Muscle layer of colon (tissue), 2 donors: ENCODE data around the gene RASGRP4.

Experiments used
- H3K27ac ChIP-seq: one replicate; pipeline ENCODE4 v1.7.0; 2013; ENCODE audit warnings: low read depth, mild to moderate bottlenecking, low read length, moderate library complexity
- H3K27me3 ChIP-seq, 2 donors: one replicate each; pipeline ENCODE4 v1.7.0; 2013; ENCODE audit warnings: low read length in 2 of 2, mild to moderate bottlenecking in 2 of 2; ENCODE audit not compliant: insufficient read depth in 2 of 2, control insufficient read depth in 1 of 2
- H3K36me3 ChIP-seq: one replicate; pipeline ENCODE4 v1.7.0; 2013; ENCODE audit warnings: mild to moderate bottlenecking, low read length; ENCODE audit not compliant: insufficient read depth
- H3K4me1 ChIP-seq: one replicate; pipeline ENCODE4 v1.7.0; 2013; ENCODE audit warnings: mild to moderate bottlenecking, low read length; ENCODE audit not compliant: insufficient read depth
- H3K4me3 ChIP-seq, 2 donors: one replicate each; pipeline ENCODE4 v1.7.0; 2013; ENCODE audit warnings: low read length in 2 of 2, low read depth in 1 of 2, mild to moderate bottlenecking in 1 of 2, moderate library complexity in 1 of 2
- H3K9ac ChIP-seq: one replicate; pipeline ENCODE4 v1.7.0; 2013; ENCODE audit warnings: low read length
- H3K9me3 ChIP-seq: one replicate; pipeline ENCODE4 v1.7.0; 2013; ENCODE audit warnings: mild to moderate bottlenecking, low read length
- donor health status: abdominal sarcoma.
- donor health status: Adenocarcinoma of cecum.

Gene RASGRP4

DNA sequence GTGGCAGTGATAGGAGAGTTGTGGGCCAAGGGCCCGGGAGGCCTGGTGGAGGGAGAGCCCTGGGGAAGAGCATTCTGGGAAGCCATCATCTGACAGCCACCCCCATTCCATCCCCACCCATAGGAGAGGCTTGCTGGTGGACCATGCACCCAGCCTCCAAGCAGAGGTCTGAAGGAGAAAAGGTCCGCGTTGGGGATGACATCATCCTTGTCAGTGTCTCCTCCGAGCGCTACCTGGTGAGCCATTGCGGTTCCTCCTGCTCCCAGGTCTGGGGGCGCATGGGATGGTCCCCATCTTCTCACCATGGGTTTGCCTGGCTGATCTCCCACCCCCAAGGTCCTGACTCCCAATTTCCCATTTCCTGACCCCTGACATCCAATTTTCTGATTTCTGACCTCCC lies 18.0 kb upstream of the RASGRP4 start:
- no peak overlapping the region for H3K4me3 ChIP-seq
- H3K27ac ChIP-seq, result no peak overlapping the region
- H3K36me3 ChIP-seq, result no peaks in the 10 kb centered on the region
- H3K4me1 ChIP-seq, result no peaks in the 10 kb centered on the region
- peaks cover 0 to 17% of the 10 kb centered on the region in 2 donors for H3K27me3 ChIP-seq
- no peaks in the 10 kb centered on the region for H3K9me3 ChIP-seq
- H3K9ac ChIP-seq, result no peak overlapping the region

DNA sequence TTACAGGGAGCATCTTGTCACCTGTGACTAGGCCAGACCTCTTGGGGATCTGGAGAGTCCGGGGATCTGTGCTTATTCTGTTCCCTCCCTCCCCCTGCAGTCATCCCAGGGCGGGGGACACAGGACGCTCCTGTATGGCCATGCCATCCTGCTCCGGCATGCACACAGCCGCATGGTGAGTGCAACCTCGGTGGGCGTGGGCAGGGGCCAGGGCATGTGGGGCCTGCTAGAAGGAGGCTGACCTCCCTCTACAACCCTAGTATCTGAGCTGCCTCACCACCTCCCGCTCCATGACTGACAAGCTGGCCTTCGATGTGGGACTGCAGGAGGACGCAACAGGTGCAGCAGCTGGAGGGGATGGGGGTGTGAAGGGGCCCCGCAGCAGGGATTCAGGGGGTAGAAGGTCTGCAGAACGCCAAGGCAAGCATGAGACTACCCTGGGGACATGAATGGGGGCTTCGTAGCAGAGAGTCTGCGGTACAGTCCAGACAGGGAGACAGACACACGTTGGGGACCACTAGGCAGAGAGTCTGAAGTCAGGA lies 17.5 kb upstream of the RASGRP4 start:
- H3K27me3 ChIP-seq, result peaks cover 0 to 17% of the 10 kb centered on the region in 2 donors
- no peak overlapping the region for H3K9ac ChIP-seq
- H3K36me3 ChIP-seq, result no peaks in the 10 kb centered on the region
- H3K4me3 ChIP-seq, result no peak overlapping the region
- no peak overlapping the region for H3K27ac ChIP-seq
- no peaks in the 10 kb centered on the region for H3K9me3 ChIP-seq
- no peaks in the 10 kb centered on the region for H3K4me1 ChIP-seq

- no peak overlapping the region for H3K27ac ChIP-seq
- no peak overlapping the region for H3K4me3 ChIP-seq
- no peaks in the 10 kb centered on the region for H3K36me3 ChIP-seq
- no peak overlapping the region for H3K9ac ChIP-seq
- H3K27me3 ChIP-seq, result peaks cover 0 to 17% of the 10 kb centered on the region in 2 donors
- H3K9me3 ChIP-seq, result no peaks in the 10 kb centered on the region
- H3K4me1 ChIP-seq, result no peaks in the 10 kb centered on the region
Observed at GRCh38 chr19:38442736-38443135, 16.7 kb upstream of the RASGRP4 start.

GRCh38 chr19:38441657-38442348 lies 15.8 kb upstream of the RASGRP4 start:
- H3K9me3 ChIP-seq, result no peaks in the 10 kb centered on the region
- no peak overlapping the region for H3K4me3 ChIP-seq
- H3K36me3 ChIP-seq, result no peaks in the 10 kb centered on the region
- H3K27me3 ChIP-seq, result peaks cover 0 to 17% of the 10 kb centered on the region in 2 donors
- H3K9ac ChIP-seq, result no peak overlapping the region
- H3K4me1 ChIP-seq, result no peaks in the 10 kb centered on the region
- no peak overlapping the region for H3K27ac ChIP-seq

- no peaks in the 10 kb centered on the region for H3K36me3 ChIP-seq
- no peaks in the 10 kb centered on the region for H3K4me1 ChIP-seq
- no peak overlapping the region for H3K4me3 ChIP-seq
- H3K27ac ChIP-seq, result no peak overlapping the region
- H3K9me3 ChIP-seq, result no peaks in the 10 kb centered on the region
- H3K9ac ChIP-seq, result no peak overlapping the region
- H3K27me3 ChIP-seq, result peaks cover 0 to 17% of the 10 kb centered on the region in 2 donors
Observed at GRCh38 chr19:38440592-38440991, 14.6 kb upstream of the RASGRP4 start.

DNA sequence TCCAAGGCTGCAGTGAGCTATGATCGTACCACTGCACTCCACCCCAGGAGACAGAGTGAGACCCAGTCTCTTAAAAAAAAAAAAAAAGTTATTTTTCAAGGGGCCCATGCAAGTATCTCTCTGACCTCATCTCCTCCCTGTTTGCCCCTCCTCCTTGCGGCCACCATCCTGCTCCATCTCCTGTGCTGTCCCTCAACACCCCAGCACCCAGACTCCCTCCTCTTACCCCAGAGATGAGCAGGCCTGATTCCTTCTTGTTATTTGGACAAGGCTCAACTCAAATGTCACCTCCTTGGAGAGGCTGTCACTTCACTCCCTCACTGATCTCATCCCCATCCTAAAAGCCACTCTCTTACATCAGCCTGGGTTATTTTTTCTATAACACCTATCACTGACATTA lies 11.9 kb upstream of the RASGRP4 start:
- Histone ChIP-seq H3K27me3 (peaks cover 6 to 36% of the 10 kb centered on the region in 2 donors), H3K27ac (no peak overlapping the region), H3K4me1 (no peaks in the 10 kb centered on the region), H3K9ac (no peak overlapping the region), H3K36me3 (no peaks in the 10 kb centered on the region), H3K4me3 (no peak overlapping the region), H3K9me3 (no peaks in the 10 kb centered on the region)

DNA sequence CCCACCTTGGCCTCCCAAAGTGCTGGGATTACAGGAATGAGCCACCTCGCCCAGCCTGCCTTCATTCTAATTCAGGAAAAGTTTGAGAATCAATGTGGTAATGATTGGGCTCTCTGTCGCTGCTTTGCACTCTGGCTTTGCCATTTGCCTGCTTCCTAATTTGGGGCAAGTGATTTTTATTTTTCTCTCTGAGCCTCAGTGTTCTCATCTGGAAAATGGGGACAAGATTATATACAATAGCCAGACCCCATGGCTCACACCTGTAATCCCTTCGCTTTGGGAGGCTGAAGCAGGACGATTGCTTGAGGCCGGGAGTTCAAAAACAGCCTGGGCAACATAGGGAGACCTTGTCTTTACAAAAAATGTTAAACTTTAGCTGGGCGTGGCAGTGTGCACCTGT lies 11.3 kb upstream of the RASGRP4 start:
- H3K4me1 ChIP-seq, result no peaks in the 10 kb centered on the region
- H3K36me3 ChIP-seq, result no peaks in the 10 kb centered on the region
- H3K27me3 ChIP-seq, result peaks cover 6 to 32% of the 10 kb centered on the region in 2 donors
- no peak overlapping the region for H3K4me3 ChIP-seq
- no peaks in the 10 kb centered on the region for H3K9me3 ChIP-seq
- no peak overlapping the region for H3K27ac ChIP-seq
- H3K9ac ChIP-seq, result no peak overlapping the region

- H3K9me3 ChIP-seq, result no peaks in the 10 kb centered on the region
- H3K4me3 ChIP-seq, result no peak overlapping the region
- H3K27me3 ChIP-seq, result peaks cover 6 to 23% of the 10 kb centered on the region in 2 donors
- H3K27ac ChIP-seq, result no peak overlapping the region
- H3K4me1 ChIP-seq, result no peaks in the 10 kb centered on the region
- no peaks in the 10 kb centered on the region for H3K36me3 ChIP-seq
- no peak overlapping the region for H3K9ac ChIP-seq
Observed at GRCh38 chr19:38434549-38435051, 8.6 kb upstream of the RASGRP4 start.

- no peak within 1 kb of the TSS for H3K4me3 ChIP-seq
- no peak within 1 kb of the TSS for H3K27ac ChIP-seq
- H3K9me3 ChIP-seq, result no peaks in the 10 kb centered on the region
- no peaks in the 10 kb centered on the region for H3K4me1 ChIP-seq
- no peaks in the 10 kb centered on the region for H3K36me3 ChIP-seq
- no peak within 1 kb of the TSS for H3K9ac ChIP-seq
- peaks cover 6 to 23% of the 10 kb centered on the region in 2 donors for H3K27me3 ChIP-seq
Observed at GRCh38 chr19:38433268-38433733, 7.3 kb upstream of the RASGRP4 start, which contains the start of gene RYR1. TSS of gene RYR1 (plus strand) at chr19:38433691. CDS start at chr19:38433830, 139 bp downstream.

DNA sequence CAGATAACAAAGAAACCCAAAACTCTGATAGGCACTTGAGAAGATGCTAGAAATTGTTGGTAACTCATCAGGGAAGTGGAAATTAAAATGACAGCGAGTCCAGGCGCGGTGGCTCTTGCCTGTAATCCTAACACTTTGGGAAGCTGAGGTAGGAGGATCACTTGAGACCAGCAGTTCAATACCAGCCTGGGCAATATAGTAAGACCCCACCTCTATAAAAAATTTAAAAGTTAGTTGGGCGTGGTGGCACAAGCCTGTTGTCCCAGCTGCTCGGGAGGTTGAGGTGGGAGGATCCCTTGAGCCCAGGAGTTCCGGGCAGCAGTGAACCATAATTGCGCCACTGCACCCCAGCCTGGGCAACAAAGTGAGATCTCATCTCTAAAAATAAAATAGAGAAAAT lies 4.9 kb upstream of the RASGRP4 start:
- no peaks in the 10 kb centered on the region for H3K36me3 ChIP-seq
- H3K9me3 ChIP-seq, result no peaks in the 10 kb centered on the region
- peaks cover 6 to 23% of the 10 kb centered on the region in 2 donors for H3K27me3 ChIP-seq
- no peak overlapping the region for H3K27ac ChIP-seq
- H3K9ac ChIP-seq, result no peak overlapping the region
- H3K4me1 ChIP-seq, result no peaks in the 10 kb centered on the region
- H3K4me3 ChIP-seq, result no peak overlapping the region

DNA sequence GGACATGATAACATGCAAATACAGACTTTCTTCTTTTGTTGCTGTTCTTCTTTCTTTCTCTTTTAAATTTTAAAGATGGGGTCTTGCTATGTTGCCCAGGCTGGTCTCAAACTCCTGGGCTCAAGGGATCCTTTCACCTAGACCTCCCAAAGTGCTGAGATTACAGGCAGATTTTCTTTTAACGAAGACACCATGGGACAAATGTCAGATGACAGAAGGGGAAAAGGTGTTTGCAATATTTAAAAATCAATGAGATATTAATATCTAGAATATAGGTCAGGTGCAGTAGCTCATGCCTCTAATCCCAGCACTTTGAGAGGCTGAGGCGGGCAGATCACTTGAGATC lies 3.8 kb upstream of the RASGRP4 start:
- Histone ChIP-seq H3K4me3 (no peak overlapping the region), H3K27me3 (peaks cover 3 to 29% of the 10 kb centered on the region in 2 donors), H3K27ac (no peak overlapping the region), H3K4me1 (no peaks in the 10 kb centered on the region), H3K9me3 (no peaks in the 10 kb centered on the region), H3K9ac (no peak overlapping the region), H3K36me3 (no peaks in the 10 kb centered on the region)
